HG03060 (cell line): Measurements from ENCODE around the gene HECTD2.
"Not testable (repeated sequence)": the region's sequence is repeated elsewhere in the genome, so short reads cannot be mapped to it uniquely, and the experiment has no call there.

Source experiments
- ATAC-seq: cut with Tn5 transposase; IDR thresholded peaks from one replicate; pipeline ENCODE4 v1.9.1; 2021; ENCODE audit warnings: low read depth, moderate number of reproducible peaks; ENCODE audit not compliant: unreplicated experiment

The HECTD2 gene

DNA sequence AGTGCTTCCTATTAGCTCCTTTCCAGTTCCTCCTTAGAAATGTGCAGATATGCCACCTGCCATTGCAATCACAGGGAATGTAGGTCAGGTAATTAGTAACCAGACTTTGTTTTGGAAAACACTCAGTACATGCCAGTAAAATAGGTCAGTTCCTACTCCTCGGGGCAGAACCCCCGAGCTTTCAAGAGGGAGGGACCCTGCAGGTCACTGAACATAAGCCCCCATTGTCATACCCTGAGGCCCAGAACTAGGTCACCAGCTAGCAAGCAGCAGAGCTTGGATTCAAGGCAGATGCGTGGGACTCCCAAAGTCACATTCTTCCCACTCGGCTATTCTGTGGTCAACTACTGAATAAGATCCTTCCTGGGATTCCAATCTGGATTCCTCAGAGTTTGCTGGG lies 117.9 kb downstream of the HECTD2 start:
- ATAC-seq = no peak

DNA sequence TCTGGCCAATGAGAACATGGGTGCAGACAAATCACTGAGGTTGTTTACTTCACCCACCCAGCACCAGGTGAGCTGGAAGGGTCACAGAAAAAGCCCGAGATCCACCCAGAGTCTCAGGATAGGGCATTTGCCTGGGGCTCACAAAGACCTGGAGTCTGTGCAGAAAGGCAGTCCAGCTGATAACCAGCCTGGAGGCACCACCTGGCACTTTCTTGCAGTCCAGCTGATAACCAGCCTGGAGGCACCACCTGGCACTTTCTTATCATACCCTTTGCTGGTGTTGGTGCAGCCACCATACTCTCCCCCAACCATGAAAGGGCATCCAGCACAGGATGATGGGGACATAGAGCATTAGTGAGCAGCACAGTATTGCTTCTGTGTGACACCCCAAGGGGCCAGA lies 118.6 kb downstream of the HECTD2 start:
- ATAC-seq = no peak

DNA sequence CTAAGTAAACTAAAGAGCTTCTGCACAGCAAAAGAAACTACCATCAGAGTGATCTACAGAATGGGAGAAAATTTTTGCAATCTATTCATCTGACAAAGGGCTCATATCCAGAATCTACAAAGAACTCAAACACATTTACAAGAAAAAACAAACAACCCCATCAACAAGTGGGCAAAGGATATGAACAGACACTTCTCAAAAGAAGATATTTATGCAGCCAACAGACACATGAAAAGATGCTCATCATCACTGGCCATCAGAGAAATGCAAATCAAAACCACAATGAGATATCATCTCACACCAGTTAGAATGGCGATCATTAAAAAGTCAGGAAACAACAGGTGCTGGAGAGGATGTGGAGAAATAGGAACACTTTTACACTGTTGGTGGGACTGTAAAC lies 124.6 kb downstream of the HECTD2 start:
- not testable (repeated sequence) for ATAC-seq

DNA sequence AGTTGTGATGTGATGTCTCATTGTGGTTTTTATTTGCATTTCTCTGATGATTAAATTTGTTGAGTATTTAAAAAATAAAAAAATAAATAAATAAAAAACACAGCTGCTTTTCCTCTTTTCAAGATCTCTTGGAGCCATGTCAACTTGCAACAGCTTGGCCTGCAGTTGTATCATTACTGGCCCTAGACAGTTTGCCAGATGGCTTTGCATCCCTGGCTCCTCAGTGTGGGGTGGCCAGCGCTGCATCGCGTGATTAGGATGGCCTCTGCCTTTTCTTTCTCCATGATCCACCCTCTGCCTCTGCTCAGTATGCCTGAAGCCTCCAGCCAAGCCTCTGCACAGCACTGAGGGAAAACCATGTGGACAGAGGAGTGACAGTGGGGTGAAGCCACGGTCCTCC lies 126.0 kb downstream of the HECTD2 start:
- ATAC-seq = no peak

DNA sequence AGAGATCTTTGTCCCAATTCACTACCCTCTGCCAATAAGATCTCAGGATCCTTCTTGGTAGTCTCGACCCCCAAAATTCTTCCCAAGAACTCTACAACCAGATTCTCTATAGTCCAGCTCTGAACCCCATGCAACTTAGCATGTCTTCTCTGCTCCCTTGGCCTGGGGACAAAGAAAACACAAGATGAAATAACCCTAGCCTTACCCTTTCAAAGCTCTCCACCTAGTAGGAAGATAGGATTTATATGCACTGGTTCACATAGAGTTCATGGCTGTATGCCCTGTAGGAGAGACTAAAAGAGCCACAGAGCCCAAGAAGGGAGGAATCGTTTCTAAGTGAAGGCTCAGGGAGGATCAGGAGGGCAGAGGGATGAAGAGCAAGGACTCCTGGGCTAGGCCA lies 126.6 kb downstream of the HECTD2 start:
- ATAC-seq = no peak

DNA sequence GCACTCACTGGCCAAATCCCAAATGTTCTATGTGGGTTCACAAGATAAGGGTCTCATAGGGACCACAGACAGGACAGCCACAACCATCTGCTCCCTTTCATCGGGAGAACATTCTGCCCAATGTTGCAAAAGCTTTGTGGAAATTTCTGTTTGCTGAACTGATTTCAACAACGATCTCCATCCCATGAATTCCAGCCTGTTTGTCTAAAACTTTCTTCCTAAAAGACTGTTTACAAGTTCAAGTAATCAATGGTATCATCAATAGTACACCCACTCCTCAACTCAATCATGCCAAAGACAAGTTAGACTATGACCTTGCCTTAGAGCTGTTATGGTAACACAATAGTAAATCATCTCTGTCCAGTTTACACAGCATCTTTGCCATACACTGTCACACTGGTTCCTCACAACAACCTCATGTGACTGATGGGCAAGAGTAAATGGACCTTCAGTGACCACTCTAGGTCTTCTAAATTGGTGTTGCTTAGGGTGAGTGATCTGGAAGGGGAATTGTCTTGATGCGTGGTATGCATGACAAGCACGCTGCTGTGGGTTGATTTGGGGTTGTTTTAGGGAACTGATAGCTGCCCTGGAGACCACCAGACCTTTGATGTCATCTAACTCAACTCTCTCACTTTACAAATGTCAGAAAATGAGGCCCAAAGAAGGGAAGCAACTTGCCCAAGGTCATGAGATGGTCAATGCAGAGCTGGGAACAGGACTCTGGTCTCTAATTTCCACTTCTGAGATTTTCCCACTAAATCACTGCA lies 127.7 kb downstream of the HECTD2 start:
- ATAC-seq = no peak

DNA sequence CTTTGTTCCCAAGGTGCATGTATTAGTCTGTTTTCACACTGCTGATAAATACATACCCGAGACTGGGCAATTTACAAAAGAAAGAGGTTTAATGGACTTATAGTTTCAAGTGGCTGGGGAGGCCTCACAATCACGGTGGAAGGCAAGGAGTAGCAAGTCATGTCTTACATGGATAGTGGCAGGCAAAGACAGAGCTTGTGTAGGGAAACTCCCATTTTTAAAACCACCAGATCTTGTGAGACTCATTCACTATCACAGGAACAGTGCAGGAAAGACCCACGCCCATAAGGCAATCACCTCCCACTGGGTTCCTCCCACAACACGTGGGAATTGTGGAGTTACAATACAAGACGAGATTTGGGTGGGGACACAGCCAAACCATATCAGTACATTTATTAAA lies 129.8 kb downstream of the HECTD2 start:
- ATAC-seq = no peak

DNA sequence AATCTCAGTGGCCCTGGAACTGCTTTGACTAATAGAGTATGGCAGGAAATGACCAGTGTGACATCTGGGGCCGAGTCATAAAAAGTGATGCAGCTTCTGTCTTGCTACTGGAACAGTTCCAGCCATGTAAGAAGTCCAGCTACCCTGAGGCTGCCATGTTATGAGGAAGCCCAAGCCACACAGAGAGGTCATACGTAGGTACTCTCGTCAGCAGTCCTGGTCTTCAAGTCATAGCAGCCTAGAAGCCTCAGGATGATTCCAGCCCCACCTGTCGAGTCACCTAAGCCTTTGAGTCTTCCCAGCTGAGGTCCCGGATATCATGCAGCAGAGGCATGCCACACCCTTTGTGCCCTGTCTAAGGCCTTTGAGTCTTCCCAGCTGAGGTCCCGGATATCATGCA lies 130.6 kb downstream of the HECTD2 start:
- ATAC-seq = no peak

DNA sequence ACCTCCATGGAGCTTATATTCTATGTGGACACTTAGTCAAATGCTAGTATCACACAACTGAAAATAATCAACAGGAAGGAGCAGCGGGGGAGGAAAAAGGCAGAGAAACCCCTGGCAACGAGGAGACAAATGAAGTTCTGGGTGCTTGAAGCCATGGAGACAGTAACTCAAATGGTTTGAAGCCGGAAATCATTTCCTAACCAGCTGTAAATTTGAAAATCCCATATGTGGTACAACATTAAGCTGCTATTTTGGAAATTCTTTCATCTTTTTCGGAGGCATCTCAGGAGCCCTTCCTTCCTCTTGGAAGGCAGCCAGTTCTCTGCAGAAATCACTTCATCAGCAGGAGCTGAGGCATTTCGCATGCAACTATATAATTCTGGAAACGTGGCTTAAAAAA lies 131.3 kb downstream of the HECTD2 start:
- no peak for ATAC-seq

DNA sequence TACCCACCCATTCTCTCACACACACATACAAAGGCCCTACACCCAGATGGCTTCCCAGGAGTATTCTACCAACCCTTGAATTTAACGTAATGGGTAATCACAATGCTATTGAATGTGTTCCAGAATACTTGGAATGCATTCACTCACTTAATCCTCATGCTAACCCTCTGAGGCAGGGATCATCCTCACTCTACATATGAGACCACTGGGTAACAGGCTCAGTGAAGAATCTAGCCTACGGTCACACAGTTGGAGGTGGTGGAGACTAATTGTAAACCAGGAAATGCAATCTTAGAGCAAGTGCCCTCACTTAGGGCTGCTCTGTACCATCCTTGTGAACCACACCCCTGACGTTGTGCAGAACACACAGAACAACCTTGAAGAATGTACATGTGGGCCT lies 135.2 kb downstream of the HECTD2 start:
- no peak for ATAC-seq

DNA sequence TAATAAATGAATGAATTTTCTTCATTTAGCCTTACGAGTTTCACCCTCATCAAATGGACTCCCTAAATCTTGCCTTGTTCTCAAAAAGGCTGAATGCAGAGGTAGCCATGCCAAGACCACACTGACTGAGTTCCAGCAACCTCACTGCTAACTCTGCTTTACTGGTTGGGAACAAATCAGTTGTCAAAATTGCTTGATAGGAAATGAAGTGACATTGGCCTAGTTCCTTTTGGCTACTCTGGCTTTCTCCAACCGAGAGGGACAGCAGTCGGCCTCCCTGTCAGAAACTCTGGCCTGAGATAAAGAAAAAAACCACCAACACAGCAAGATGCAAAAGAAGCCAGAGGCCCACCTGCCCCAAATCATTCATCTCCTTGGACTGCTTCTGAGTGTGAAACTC lies 135.7 kb downstream of the HECTD2 start:
- no peak for ATAC-seq

DNA sequence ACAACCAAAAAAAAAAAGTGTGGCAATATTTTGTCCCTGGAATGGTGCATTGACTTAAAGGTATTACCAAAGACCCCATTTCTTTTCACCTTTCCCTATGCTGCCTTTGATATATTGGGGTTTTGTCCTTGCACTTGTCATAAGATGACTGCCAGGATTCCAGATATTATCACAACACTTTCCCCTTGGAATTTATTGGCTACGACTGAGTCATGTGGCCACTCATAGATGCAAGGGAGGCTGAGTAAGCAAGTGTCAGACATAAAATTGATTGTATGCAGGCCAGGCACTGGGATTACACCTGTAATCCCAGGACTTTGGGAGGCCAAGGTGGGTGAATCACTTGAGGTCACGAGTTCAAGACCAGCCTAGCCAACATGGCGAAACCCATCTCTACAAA lies 139.1 kb downstream of the HECTD2 start:
- ATAC-seq = no peak

DNA sequence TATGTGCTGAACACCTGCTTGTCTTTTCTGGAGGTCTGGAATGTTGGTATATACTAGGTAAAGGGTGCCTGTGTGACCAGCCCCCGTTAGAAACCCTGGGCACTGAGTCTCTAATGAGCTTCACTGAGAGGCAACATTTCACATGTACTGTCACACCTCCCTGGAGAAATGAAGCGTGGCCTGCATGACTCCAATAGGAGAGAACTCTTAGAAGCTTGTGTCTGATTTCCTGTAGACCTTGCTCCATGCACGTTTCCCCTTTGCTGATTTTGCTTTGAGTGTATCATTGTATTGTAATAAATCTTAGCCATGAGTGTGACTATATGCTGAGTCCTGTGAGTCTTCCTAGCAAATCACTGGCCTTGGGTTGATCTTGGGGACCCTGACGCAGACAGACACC lies 139.9 kb downstream of the HECTD2 start:
- no peak for ATAC-seq

DNA sequence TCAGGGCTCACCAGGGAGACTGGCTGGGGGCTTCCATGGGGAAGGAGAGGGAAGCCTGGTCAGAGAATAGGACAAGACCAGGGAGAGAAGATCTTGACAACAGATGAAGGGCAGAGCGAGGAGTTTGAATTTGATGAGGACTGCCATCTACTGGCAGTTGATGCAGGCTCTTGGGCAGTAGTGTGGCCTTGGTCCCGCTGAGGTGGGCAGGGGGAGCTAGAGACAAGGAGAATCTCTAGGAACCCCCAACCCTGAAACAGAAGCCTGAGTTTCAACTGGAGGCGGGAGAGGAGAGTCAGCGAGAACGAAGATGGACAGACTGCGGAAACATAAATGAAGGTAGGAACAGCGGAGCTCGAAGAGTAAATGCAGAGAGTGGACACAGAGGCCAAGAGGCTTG lies 141.7 kb downstream of the HECTD2 start:
- ATAC-seq = no peak

DNA sequence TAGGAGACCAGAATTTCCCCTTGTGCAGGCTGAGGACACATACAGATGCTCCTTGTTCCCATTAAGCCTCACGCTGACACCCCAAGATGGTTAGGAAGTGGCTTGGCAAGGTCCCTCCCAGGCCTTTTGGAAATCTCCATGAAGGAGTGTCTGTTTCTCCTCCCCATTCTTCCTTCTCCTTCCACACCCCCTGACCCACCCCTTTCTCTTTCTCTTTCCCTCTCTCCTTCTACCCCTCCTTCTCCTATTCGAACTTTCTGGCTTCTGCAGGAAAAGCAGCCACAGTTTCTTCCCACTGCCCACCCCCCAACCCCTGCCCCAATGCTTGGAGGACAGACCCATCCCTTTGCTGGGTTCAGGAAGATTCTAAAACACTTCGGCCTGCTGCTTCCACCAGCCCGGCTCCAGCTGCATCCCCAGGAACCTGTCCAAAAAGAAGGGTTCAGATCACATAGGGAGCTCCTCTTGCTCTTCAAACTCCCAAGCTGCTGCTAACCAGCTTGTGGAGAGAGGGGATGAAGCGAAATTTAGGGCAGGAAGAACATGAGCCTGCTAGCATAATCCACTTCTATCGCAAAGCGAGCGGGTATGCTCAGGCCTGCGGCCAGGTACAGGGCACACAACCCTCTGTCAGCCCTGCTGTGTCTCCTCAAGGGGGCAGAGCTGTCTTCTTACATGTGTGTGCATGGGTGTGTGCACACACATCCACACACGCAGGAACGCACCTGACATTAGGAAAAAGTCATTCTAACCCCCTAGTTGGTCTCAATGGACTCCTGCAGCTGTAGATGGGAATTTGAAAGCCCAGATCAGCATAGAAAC lies 142.3 kb downstream of the HECTD2 start:
- ATAC-seq = no peak

DNA sequence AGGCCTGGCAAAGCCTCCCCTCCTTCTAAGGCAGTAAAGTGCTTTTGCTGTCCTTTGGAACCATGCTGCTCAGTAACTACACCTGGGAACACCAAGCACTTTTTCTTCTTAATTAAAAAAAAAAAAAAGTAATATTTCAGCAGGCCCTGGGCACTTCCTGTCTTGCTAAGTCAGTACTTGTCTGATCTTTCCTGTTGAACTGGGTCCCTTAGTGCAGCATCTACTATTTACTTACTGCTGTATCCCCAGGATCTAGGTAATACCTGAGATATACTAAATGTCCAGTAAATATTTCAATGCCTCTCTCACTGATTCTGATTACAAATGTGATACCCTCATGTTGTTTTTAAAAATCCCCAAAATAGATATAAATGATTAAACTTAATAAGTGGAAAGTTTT lies 145.3 kb downstream of the HECTD2 start:
- no peak for ATAC-seq

DNA sequence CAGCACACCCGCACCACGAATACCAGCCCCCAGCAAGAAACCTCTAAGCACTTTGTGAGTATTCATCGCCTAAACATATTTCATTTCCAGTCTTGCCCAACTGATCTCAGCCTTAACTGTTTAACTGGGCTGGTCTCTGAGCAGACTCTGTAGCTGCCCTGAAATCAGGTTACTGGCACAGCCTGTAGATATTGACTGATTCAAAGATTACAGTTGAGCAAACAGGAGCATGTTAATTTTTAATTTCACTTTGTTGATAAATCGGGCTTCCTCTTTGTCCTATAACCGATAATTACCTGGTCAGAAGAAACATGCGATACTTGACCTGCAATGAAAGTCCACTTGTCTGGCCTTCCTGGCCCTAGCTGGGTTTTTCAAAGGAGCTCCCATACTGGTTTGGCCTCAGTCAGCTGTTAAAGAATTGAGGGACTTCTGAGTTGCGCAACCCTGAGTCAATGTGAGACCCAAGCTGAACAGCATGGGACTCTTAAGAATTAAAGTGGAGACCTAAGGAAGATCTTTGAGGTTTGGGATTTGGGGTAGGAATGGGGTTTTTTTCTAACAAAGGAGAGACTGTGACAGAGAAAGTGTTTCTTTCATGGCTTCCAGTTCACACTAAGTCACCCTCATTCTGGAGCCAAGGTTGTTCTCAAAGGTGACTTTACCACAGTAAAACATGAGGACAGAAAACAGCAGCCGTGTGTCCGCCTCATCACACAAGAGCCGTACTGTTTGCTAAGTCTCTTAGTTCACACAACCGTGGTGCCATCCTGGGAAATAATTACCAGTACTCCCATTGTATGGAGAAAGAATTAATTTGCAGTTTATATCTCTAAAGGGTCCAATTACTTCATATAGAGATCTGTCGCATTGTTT lies 146.8 kb downstream of the HECTD2 start:
- ATAC-seq = no peak

DNA sequence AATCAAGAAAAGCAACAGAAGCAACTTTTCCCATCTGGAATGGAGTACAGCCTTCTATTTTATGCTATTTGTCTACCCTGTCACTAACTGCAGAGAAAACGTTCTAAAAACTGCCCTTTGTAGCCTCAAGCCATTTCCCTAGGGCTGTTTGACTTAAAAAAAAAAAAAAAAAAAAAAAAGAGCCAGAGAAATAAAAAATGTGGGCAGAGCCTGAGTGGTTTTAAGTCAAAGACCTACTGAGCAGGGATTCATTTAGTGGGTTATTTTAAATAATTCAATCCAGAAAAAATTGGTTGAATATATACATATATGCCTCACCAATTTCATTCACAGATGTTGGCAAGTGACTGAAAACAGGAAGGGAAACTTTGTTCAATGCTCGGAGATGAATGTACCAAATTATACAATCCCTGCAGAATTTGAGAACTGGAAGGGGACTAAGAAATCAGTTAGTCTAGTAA lies 147.5 kb downstream of the HECTD2 start:
- no peak for ATAC-seq

DNA sequence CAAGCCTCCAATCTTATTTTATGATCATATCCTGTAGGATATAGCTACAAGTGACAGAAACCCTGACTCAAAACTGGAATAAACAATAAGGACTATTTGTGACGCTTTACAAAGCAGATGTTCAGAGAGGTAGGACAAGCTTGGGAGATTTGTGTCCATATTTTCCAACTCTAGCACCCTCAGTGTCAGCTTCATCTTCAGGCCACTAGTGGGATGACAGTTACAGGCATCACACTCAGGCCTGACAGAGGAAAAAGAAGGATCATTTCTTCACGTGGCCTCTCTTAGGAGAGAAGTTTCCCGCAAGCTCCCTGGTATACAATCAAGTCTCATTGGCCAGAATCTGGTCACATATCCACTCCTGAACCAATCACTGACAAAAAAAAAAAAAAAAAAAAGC lies 148.3 kb downstream of the HECTD2 start:
- no peak for ATAC-seq

DNA sequence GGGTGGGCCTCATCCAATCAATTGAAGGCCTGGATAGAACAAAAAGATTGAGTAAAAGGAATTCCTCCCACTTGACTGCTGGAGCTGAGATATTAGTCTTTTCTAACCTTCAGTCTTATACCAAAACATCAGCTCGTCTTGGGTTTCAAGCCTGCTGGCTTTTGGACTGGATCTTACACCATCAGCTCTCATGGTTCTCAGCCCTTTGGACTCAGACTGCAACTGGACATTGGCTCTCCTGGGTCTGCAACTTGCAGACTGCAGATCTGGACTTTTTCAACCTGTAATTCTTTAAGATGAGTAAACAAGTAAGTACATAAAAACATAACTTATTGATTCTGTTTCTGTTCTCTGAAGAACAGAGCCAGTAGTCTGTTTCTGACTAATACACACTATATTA lies 149.0 kb downstream of the HECTD2 start:
- no peak for ATAC-seq

DNA sequence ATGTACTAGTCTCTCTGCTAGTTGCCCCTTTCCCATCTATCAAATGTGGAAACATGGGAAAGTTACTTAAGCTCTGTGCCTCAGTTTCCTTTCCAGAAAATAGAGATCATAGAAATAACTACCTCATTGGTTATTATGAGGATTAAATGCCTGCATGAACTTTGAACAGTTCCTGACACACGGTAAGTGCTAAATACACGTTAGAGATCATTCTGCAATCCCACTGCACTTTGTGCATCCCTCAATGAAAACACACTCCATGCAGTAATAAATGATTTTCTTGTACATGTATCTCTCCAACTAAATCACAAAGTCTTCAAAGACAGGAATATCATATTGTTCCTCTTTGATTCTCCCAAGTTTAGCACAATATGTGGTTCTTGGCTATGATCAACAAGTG lies 149.6 kb downstream of the HECTD2 start:
- ATAC-seq = no peak
